Measurements from ENCODE around the gene CTAGE4. TPM values are rescaled to one million over a fixed set of nuclear protein-coding genes. Genes with fewer than 3 reads are reported as not detected.

Gene CTAGE4, protein sequence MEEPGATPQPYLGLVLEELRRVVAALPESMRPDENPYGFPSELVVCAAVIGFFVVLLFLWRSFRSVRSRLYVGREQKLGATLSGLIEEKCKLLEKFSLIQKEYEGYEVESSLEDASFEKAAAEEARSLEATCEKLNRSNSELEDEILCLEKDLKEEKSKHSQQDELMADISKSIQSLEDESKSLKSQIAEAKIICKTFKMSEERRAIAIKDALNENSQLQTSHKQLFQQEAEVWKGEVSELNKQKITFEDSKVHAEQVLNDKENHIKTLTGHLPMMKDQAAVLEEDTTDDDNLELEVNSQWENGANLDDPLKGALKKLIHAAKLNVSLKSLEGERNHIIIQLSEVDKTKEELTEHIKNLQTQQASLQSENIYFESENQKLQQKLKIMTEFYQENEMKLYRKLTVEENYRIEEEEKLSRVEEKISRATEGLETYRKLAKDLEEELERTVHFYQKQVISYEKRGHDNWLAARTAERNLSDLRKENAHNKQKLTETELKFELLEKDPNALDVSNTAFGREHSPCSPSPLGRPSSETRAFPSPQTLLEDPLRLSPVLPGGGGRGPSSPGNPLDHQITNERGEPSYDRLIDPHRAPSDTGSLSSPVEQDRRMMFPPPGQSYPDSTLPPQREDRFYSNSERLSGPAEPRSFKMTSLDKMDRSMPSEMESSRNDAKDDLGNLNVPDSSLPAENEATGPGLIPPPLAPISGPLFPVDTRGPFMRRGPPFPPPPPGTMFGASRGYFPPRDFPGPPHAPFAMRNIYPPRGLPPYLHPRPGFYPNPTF
- 0.59 and 1.0 TPM in 2 replicates for total RNA-seq

DNA sequence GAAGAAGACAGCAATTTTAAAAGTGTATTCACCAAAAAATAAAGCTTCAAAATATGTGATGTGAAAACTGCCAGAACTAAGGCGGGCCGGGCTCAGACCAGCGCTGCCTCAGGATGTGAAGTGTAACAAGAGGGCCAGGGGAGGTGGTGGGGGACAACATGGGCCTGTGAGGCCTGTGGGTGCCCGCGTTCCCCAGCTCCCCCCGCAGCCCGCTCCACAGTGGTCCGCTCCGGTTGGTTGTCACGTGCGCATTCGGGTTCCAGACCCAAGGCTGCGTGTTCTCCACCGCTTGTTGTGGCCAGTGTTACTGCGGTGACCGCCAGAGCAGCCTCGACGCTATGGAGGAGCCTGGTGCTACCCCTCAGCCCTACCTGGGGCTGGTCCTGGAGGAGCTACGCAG, at the start of gene CTAGE4:
TSS of gene CTAGE4 (plus strand) at position 301 of the 400 bp plus-strand sequence. CDS start at position 339, 38 bp downstream.

DNA sequence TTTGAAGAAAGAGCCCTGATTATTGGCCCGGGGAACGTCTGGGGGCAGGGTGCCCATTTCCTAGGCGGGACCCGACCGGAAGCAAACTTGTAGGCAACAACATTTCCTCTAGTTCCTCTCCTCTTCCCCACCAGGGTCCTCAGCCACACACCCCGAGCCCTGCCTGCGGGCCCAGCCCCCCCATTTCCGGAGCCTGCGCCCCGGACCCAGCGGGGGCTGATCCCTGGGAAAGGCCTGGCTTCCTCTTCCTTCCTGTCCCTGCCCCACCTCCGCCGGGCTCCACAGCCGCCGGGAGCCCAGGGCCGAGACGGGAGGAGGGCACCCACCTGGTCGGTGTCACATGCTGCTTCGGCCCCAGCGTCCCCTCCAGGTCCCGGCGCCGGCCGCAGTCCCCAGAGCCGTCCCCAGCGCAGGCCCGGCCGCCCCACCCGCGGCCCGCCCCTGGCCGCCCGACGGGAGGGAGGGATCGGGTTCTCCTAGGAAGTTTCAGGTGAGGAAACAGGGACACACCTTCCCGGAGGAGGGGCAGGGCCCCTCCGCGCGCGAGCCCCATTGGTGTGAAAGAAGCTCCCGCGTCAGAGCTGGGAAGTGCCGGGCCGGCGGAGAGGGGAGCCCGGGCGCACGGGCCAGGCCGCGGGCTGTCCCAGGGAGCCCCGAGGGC, 12.1 kb downstream of the CTAGE4 start, which contains the start of gene ARHGEF35:
TSS of gene ARHGEF35 (minus strand) at position 622 of the 661 bp plus-strand sequence. CDS start 7,450 bp downstream, outside the sequence.

Other genes with a start within 250 kb of the CTAGE4 start
- not detected in 2 replicates for gene OR2F2, start 248.2 kb upstream of the CTAGE4 start, total RNA-seq
- gene OR2F1, start 228.6 kb upstream of the CTAGE4 start, total RNA-seq = not detected in 2 replicates
- not detected in 2 replicates for gene OR6B1, start 183.1 kb upstream of the CTAGE4 start, total RNA-seq
- not detected in 2 replicates for gene OR2A5, start 134.5 kb upstream of the CTAGE4 start, total RNA-seq
- not detected in 2 replicates for gene OR2A25, start 113.7 kb upstream of the CTAGE4 start, total RNA-seq
- not detected in 2 replicates for gene OR2A12, start 97.2 kb upstream of the CTAGE4 start, total RNA-seq
- not detected in 2 replicates for gene OR2A2, start 73.9 kb upstream of the CTAGE4 start, total RNA-seq
- gene OR2A14, start 60.3 kb upstream of the CTAGE4 start, total RNA-seq = not detected in 2 replicates
- 0.84 and 0.89 TPM in 2 replicates for gene ARHGEF35, start 12.4 kb downstream of the CTAGE4 start, total RNA-seq
- not detected in 2 replicates for gene OR2A42, start 56.1 kb downstream of the CTAGE4 start, total RNA-seq
- 0.15 and 0.84 TPM in 2 replicates for gene OR2A7, start 81.3 kb downstream of the CTAGE4 start, total RNA-seq
- gene CTAGE8, start 85.8 kb downstream of the CTAGE4 start, total RNA-seq = not detected in 2 replicates
- under 0.01 TPM in 2 replicates for gene OR2A1, start 129.0 kb downstream of the CTAGE4 start, total RNA-seq
- gene ARHGEF5, start 171.9 kb downstream of the CTAGE4 start, total RNA-seq = 6.7 TPM in 2 replicates
- not detected in 2 replicates for gene NOBOX, start 220.2 kb downstream of the CTAGE4 start, total RNA-seq

Measured in bronchus fibroblast of lung (primary cell).